CD14-positive monocyte (primary cell): ENCODE measurements around the gene TNFRSF6B. TPM values are rescaled to one million over a fixed set of nuclear protein-coding genes. Genes with fewer than 3 reads are reported as not detected.

ENCODE experiments used
- DNase-seq, 3 donors: peaks; one replicate each; pipeline ENCODE4 v3.0.0-alpha.2; 2011 to 2022
- H2AFZ ChIP-seq: 2 replicates; pipeline ENCODE4 v1.6.0; 2012; ENCODE audit warnings: mild to moderate bottlenecking, low read depth, low read length, inconsistent platforms; ENCODE audit not compliant: insufficient read depth, poor library complexity, severe bottlenecking
- H3K27ac ChIP-seq, 2 donors: 1 replicate in 1 of 2; 2 replicates in 1 of 2; pipeline ENCODE4 v1.5.1; 2012 to 2013; ENCODE audit warnings: low read length in 2 of 2, control low read depth in 1 of 2, inconsistent platforms in 1 of 2, low read depth in 1 of 2, mild to moderate bottlenecking in 1 of 2
- H3K27me3 ChIP-seq, 2 donors: one replicate each; pipeline versions ENCODE4 v1.6.0 to v1.6.1; 2011 to 2013; ENCODE audit warnings: low read length in 2 of 2; ENCODE audit not compliant: control insufficient read depth in 2 of 2, insufficient read depth in 2 of 2
- H3K36me3 ChIP-seq, 2 donors: replicated peaks in 1 of 2; 1 replicate in 1 of 2; 2 replicates in 1 of 2; pipeline versions ENCODE4 v1.5.1 to v1.6.1; 2012 to 2013; ENCODE audit warnings: low read length in 2 of 2, control low read depth in 1 of 2, inconsistent platforms in 1 of 2, mild to moderate bottlenecking in 1 of 2; ENCODE audit not compliant: insufficient read depth in 2 of 2, control insufficient read depth in 1 of 2
- H3K4me1 ChIP-seq, 2 donors: 1 replicate in 1 of 2; 2 replicates in 1 of 2; pipeline versions ENCODE4 v1.5.1 to v1.6.1; 2012 to 2013; ENCODE audit warnings: low read length in 2 of 2, control low read depth in 1 of 2, inconsistent platforms in 1 of 2, mild to moderate bottlenecking in 1 of 2, moderate library complexity in 1 of 2; ENCODE audit not compliant: insufficient read depth in 2 of 2, control insufficient read depth in 1 of 2
- H3K4me2 ChIP-seq: replicated peaks from 2 replicates; pipeline ENCODE3; 2012; ENCODE audit warnings: low read length, moderate library complexity, mild to moderate bottlenecking; ENCODE audit not compliant: poor library complexity, severe bottlenecking; ENCODE audit errors: extremely low read depth
- H3K4me3 ChIP-seq, 3 experiments: fragments of 200-600 bp in 1 of 3; sonication (generic) in 1 of 3; replicated peaks in 1 of 3; 1 replicate in 2 of 3; 2 replicates in 1 of 3; pipeline ENCODE4 v1.5.1; 2011 to 2013; ENCODE audit warnings: low read length in 3 of 3, mild to moderate bottlenecking in 3 of 3, control low read depth in 2 of 3, low read depth in 2 of 3, inconsistent platforms in 1 of 3, moderate library complexity in 1 of 3
- H3K79me2 ChIP-seq: 2 replicates; pipeline ENCODE4 v1.6.0; 2012; ENCODE audit warnings: mild to moderate bottlenecking, control low read depth, inconsistent platforms, low read length, moderate library complexity; ENCODE audit not compliant: insufficient read depth
- H3K9ac ChIP-seq: 2 replicates; pipeline ENCODE4 v1.6.0; 2017; ENCODE audit warnings: low read length, mild to moderate bottlenecking; ENCODE audit not compliant: insufficient read depth, poor library complexity, severe bottlenecking
- H3K9me3 ChIP-seq, 2 donors: replicated peaks in 1 of 2; 1 replicate in 1 of 2; 2 replicates in 1 of 2; pipeline versions ENCODE4 v1.5.1 to v1.6.1; 2012 to 2013; ENCODE audit warnings: low read length in 2 of 2, control low read depth in 1 of 2; ENCODE audit not compliant: control insufficient read depth in 1 of 2, insufficient read depth in 1 of 2
- H4K20me1 ChIP-seq: 2 replicates; pipeline ENCODE4 v1.6.0; 2012; ENCODE audit warnings: mild to moderate bottlenecking, low read length, control low read depth, moderate library complexity; ENCODE audit not compliant: insufficient read depth
- H3K27ac Mint-ChIP-seq, 7 donors: one replicate each; pipeline ENCODE4 v1.8.0; 2020; ENCODE audit warnings: mild to moderate bottlenecking in 7 of 7, mixed read lengths in 7 of 7, moderate library complexity in 6 of 7, inconsistent platforms in 2 of 7
- H3K27me3 Mint-ChIP-seq, 3 donors: one replicate each; pipeline ENCODE4 v1.8.0; 2021 to 2022; ENCODE audit warnings: low read depth in 3 of 3, mild to moderate bottlenecking in 3 of 3, mixed read lengths in 3 of 3, moderate library complexity in 3 of 3, inconsistent platforms in 1 of 3
- H3K36me3 Mint-ChIP-seq, 2 donors: one replicate each; pipeline ENCODE4 v1.8.0; 2020; ENCODE audit warnings: mixed read lengths in 2 of 2, inconsistent platforms in 1 of 2, mild to moderate bottlenecking in 1 of 2
- H3K4me1 Mint-ChIP-seq: one replicate; pipeline ENCODE4 v1.8.0; 2020; ENCODE audit warnings: mild to moderate bottlenecking, mixed read lengths
- H3K4me3 Mint-ChIP-seq, 2 donors: one replicate each; pipeline ENCODE4 v1.8.0; 2020; ENCODE audit warnings: mild to moderate bottlenecking in 2 of 2, mixed read lengths in 2 of 2, moderate library complexity in 1 of 2
- H3K9me3 Mint-ChIP-seq, 7 donors: one replicate each; pipeline ENCODE4 v1.8.0; 2020 to 2022; ENCODE audit warnings: mixed read lengths in 7 of 7, mild to moderate bottlenecking in 6 of 7, moderate library complexity in 6 of 7, inconsistent platforms in 2 of 7
- CTCF ChIP-seq: fragments of 200-600 bp; IDR thresholded peaks from one replicate; pipeline ENCODE4 v1.8.0; 2022; ENCODE audit warnings: antibody characterized with exemption, mild to moderate bottlenecking
- WGBS: methylation state at CpG from one replicate; pipeline ENCODE4 v1.1.5; 2013; ENCODE audit warnings: missing lambda C conversion rate; ENCODE audit not compliant: insufficient coverage; 5-methylcytosine and 5-hydroxymethylcytosine counted together
- intact Hi-C, 2 donors: fragments of 100-400 bp; cut with micrococcal nuclease; formaldehyde crosslinking; loops; one replicate each; pipeline versions ENCODE4 v1.15.0 to v1.15.1; 2023
- polyA plus RNA-seq, 3 donors: library from polyadenylated mRNA; depleted of rRNA in 1 of 3; unstranded in 2 of 3; stranded (reverse) in 1 of 3; fragments of 300-500 nt in 2 of 3; fragments of >200 nt in 1 of 3; fragmentation: Illumina TruSeq in 2 of 3; gene quantifications; 1 replicate in 2 of 3; 2 replicates in 1 of 3; pipeline ENCODE4 v1.2.3, GENCODE V29; 2012 to 2021

Gene TNFRSF6B
- polyA plus RNA-seq, 3 donors: 6.5 TPM; not detected in 2

GRCh38 chr20:63700199-63701050 lies 4.0 kb downstream of the TNFRSF6B start:
- Histone ChIP-seq H3K4me2 (no peak overlapping the region), H3K4me1 (peaks cover 16% of the 10 kb centered on the region in 2 donors), H2AFZ (no peak overlapping the region), H3K27ac (no peak overlapping the region), H4K20me1 (peaks cover 64% of the 10 kb centered on the region), H3K4me3 (no peak overlapping the region), H3K27me3 (peaks cover 0 to 12% of the 10 kb centered on the region in 2 donors), H3K9ac (no peak overlapping the region), H3K36me3 (peaks cover 17% of the 10 kb centered on the region in 2 donors), H3K79me2 (peaks cover 5% of the 10 kb centered on the region), H3K9me3 (no peaks in the 10 kb centered on the region)
- DNase-seq: peak in 1 of 3 donors; percentile 1
- H3K27me3 Mint-ChIP-seq: peaks cover 2 to 21% (median 3%) of the 10 kb centered on the region in 3 donors
- no peak for TF ChIP-seq CTCF
- WGBS: 97% methylated on average over 35 of the region's 43 CpGs
- H3K4me3 Mint-ChIP-seq: no peak overlapping the region
- intact Hi-C loops: no loop called here
- H3K36me3 Mint-ChIP-seq: peaks cover 16 to 25% of the 10 kb centered on the region in 2 donors
- H3K4me1 Mint-ChIP-seq: peaks cover 16% of the 10 kb centered on the region
- no peaks in the 10 kb centered on the region for H3K9me3 Mint-ChIP-seq
- no peak overlapping the region for H3K27ac Mint-ChIP-seq

- Histone ChIP-seq H4K20me1 (peaks cover 63% of the 10 kb centered on the region), H2AFZ (no peak overlapping the region), H3K27ac (no peak overlapping the region), H3K79me2 (peaks cover 10% of the 10 kb centered on the region), H3K9ac (no peak overlapping the region), H3K9me3 (no peaks in the 10 kb centered on the region), H3K36me3 (peaks cover 22 to 23% of the 10 kb centered on the region in 2 donors), H3K4me1 (peaks cover 14 to 16% of the 10 kb centered on the region in 2 donors), H3K4me2 (no peak overlapping the region), H3K4me3 (no peak overlapping the region), H3K27me3 (peaks cover 0 to 12% of the 10 kb centered on the region in 2 donors)
- Mint-ChIP-seq H3K4me1 (peaks cover 15% of the 10 kb centered on the region), H3K27me3 (peaks cover 3 to 20% (median 3%) of the 10 kb centered on the region in 3 donors), H3K27ac (no peak overlapping the region), H3K4me3 (no peak overlapping the region), H3K9me3 (no peaks in the 10 kb centered on the region), H3K36me3 (peaks cover 21 to 31% of the 10 kb centered on the region in 2 donors)
- TF ChIP-seq CTCF: no peak
- no peak for DNase-seq
- WGBS: 89% methylated on average over 3 of the region's 5 CpGs
- intact Hi-C loops: no loop called here
These were observed 4.5 kb downstream of the TNFRSF6B start for GRCh38 chr20:63701051-63701328.
